Measurements from ENCODE around the gene KLHDC2. TPM values are rescaled to one million over a fixed set of nuclear protein-coding genes. Genes with fewer than 3 reads are reported as not detected.
"Not testable (repeated sequence)": the region's sequence is repeated elsewhere in the genome, so short reads cannot be mapped to it uniquely, and the experiment has no call there.

Gene KLHDC2
- total and polyA plus RNA-seq, 3 donors from 2014 or later: 74.4 to 127 (median 90.7) TPM

DNA sequence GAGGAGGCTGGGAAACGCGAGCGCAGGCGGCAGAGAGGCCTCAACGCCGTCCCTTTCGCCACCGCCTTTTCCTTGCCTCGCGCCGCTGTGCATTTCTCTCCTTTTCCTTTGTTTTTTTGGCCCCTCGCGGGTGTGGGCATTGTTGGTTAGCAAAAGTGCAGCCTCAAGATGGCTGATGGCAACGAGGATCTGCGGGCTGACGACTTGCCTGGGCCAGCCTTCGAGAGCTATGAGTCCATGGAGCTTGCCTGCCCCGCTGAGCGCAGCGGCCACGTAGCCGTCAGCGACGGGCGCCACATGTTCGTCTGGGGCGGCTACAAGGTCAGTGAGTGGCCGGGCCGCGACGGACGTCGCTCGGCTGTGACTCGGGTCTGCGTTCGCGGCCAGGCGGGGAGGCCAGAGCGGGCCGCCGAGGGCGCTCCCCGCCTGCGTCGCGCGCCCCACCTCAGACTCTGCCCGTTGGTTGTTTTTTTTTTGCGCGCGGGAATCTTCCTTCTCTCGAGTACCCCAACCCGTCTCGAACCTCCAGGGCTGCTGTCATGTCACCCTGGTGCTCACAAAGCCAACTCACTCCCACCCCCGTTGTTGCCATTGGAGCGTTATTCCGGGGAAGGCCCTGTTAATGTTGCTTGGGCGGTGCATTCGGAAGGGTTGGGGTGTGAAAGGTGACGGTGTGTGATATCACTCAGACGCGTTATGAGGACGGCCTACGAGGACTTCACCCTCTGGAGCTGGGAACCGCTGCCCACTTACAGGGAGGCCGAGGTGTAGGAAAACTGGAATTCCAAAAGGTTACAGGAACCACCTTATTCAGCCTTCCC is 558 bp downstream of the KLHDC2 start:
- H3K27me3 ChIP-seq: no peaks in the 10 kb centered on the region
- H3K36me3 ChIP-seq (ENCODE audit: low read depth, missing control alignments): no peaks in the 10 kb centered on the region
- TF ChIP-seq CTCF (IDR thresholded peaks at IDR 0.05) (no peak), POLR2A (IDR thresholded peaks at IDR 0.05) (no peak)
- peak overlapping the region; percentile 88 to 99 for H3K4me3 ChIP-seq
- H3K9me3 ChIP-seq: no peaks in the 10 kb centered on the region
- peaks cover 27% of the 10 kb centered on the region for H3K4me1 ChIP-seq
- peak; percentile 71 for DNase-seq
- WGBS, 2 donors: 0% methylated on average over 31 to 67 of the region's 67 CpGs
- H3K27ac ChIP-seq: peak overlapping the region; percentile 96 to 98
- intact Hi-C loops (cut with DNase I; ENCODE audit: low total_unique reads): loop anchor here (5.0 kb wide), 1 partner anchor 136 kb away; no protein-coding TSS in a partner anchor

- no peaks in the 10 kb centered on the region for H3K27me3 ChIP-seq
- H3K36me3 ChIP-seq (ENCODE audit: low read depth, missing control alignments): no peaks in the 10 kb centered on the region
- H3K9me3 ChIP-seq: no peaks in the 10 kb centered on the region
- TF ChIP-seq POLR2A (IDR thresholded peaks at IDR 0.05) (no peak), CTCF (IDR thresholded peaks at IDR 0.05) (no peak)
- H3K4me3 ChIP-seq: peak overlapping the region; percentile 88 to 99
- H3K27ac ChIP-seq: peak overlapping the region; percentile 96 to 98
- intact Hi-C loops (cut with DNase I; ENCODE audit: low total_unique reads): loop anchor here (5.0 kb wide), 1 partner anchor 137 kb away; no protein-coding TSS in a partner anchor
- no peak for DNase-seq
- WGBS, 2 donors: 9 to 16% methylated on average over 6 of the region's 6 CpGs
- H3K4me1 ChIP-seq: peaks cover 27% of the 10 kb centered on the region
Measured at GRCh38 chr14:49769171-49769570, 1.2 kb downstream of the KLHDC2 start.

- peak overlapping the region; percentile 96 to 98 for H3K27ac ChIP-seq
- no peak for DNase-seq
Measured at GRCh38 chr14:49769581-49770211, 1.7 kb downstream of the KLHDC2 start.

DNA sequence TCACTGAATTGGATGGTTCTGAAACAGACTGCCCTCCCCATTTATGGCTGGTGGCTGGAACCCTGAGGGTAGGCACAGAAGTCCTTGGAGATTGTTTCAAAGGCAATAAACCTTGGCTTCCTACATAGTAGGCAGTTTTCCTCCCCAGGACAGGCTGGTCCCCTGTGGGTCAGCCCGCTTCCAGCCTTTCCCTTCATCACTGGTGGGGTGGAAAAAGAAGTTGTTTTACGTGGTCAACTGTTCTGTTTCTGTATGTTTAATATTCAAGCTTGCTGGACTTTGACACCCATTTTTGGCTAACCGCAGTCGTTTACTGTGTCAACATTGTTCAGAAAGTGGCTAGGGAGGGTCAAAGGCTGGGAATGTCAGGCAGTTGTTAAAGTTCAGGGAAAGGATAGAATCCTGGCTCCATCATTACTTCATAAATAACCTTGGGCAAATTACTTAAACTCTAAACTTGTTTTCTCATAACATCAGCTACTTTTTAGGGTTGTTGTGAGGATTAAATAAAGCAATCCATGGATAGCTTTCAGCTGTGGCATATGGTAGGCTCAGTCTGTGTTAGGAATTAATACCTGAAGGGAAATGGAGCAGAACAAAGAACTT is 2.4 kb downstream of the KLHDC2 start:
- H3K9me3 ChIP-seq: no peaks in the 10 kb centered on the region
- peaks cover 27% of the 10 kb centered on the region for H3K4me1 ChIP-seq
- H3K36me3 ChIP-seq (ENCODE audit: low read depth, missing control alignments): no peaks in the 10 kb centered on the region
- intact Hi-C loops (cut with DNase I; ENCODE audit: low total_unique reads): no loop called here
- no peak overlapping the region for H3K4me3 ChIP-seq
- H3K27ac ChIP-seq: no peak overlapping the region
- DNase-seq: no peak
- WGBS, 2 donors: 47 to 55% methylated on average over 4 of the region's 4 CpGs
- H3K27me3 ChIP-seq: no peaks in the 10 kb centered on the region
- TF ChIP-seq CTCF (IDR thresholded peaks at IDR 0.05) (no peak), POLR2A (IDR thresholded peaks at IDR 0.05) (no peak)

More at GRCh38 chr14:49769581-49770211, 1.7 kb downstream of the KLHDC2 start:
- intact Hi-C loops (cut with DNase I; ENCODE audit: low total_unique reads): loop anchor here (5.0 kb wide), 1 partner anchor 137 kb away; no protein-coding TSS in a partner anchor
- Histone ChIP-seq H3K27me3 (no peaks in the 10 kb centered on the region), H3K4me3 (peak overlapping the region in 1 of 2 donors; percentile 99), H3K9me3 (no peaks in the 10 kb centered on the region), H3K36me3 (ENCODE audit: low read depth, missing control alignments) (no peaks in the 10 kb centered on the region), H3K4me1 (peaks cover 27% of the 10 kb centered on the region)
- 55 to 67% methylated on average over 15 of the region's 15 CpGs for WGBS, 2 donors
- TF ChIP-seq POLR2A (IDR thresholded peaks at IDR 0.05): no peak
- no peak for TF ChIP-seq CTCF (IDR thresholded peaks at IDR 0.05)

DNA sequence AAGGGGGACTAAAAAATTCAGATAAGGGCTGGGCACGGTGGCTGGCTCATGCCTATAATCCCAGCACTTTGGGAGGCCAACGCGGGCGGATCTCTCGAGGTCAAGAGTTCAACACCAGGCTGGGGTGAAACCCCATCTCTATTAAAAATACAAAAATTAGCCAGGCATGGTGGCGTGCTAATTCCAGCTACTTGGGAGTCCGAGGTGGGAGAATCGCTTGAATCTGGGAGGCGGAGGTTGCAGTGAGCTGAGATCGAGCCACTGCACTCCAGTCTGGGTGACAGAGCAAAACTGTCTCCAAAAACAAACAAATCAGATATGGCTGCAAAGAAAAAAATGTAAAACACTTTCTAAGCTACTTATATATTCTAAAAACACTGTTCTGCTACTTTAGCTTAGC is 3.7 kb downstream of the KLHDC2 start:
- intact Hi-C loops (cut with DNase I; ENCODE audit: low total_unique reads); H3K27ac ChIP-seq; H3K9me3 ChIP-seq; H3K4me3 ChIP-seq; DNase-seq; H3K36me3 ChIP-seq (ENCODE audit: low read depth, missing control alignments); H3K27me3 ChIP-seq: not testable (repeated sequence)
- H3K4me1 ChIP-seq: peaks cover 25% of the 10 kb centered on the region
- WGBS, 2 donors: 81% methylated on average over 10 of the region's 10 CpGs

All from testis (tissue), 3 donors.